Adrenal gland (tissue), 12 donors: ENCODE results near the gene PRKAB2. TPM values are rescaled to one million over a fixed set of nuclear protein-coding genes. Genes with fewer than 3 reads are reported as not detected.

Source experiments
- DNase-seq, 7 donors: peaks; one replicate each; pipeline ENCODE4 v3.0.0-alpha.2; 2019 to 2020
- H3K27ac ChIP-seq, 5 donors: fragments of 200-600 bp; sonication (generic) in 4 of 5; 1 replicate in 3 of 5; 2 replicates in 2 of 5; pipeline versions ENCODE4 v1.5.1 to v1.8.0; 2016 to 2020; ENCODE audit warnings: mild to moderate bottlenecking in 1 of 5
- H3K27me3 ChIP-seq: fragments of 200-600 bp; 2 replicates; pipeline ENCODE4 v1.8.0; 2021
- H3K36me3 ChIP-seq, 2 donors: fragments of 200-600 bp; replicated peaks in 1 of 2; 1 replicate in 1 of 2; 2 replicates in 1 of 2; pipeline versions ENCODE4 v1.5.1 to v1.8.0; 2018 to 2022
- H3K4me1 ChIP-seq, 2 donors: fragments of 200-600 bp; replicated peaks in 1 of 2; 1 replicate in 1 of 2; 2 replicates in 1 of 2; pipeline versions ENCODE4 v1.5.1 to v1.8.0; 2018 to 2021
- H3K4me3 ChIP-seq, 4 donors: fragments of 200-600 bp; sonication (generic) in 3 of 4; one replicate each; pipeline ENCODE4 v1.5.1; 2016 to 2018
- H3K9me3 ChIP-seq, 3 donors: fragments of 200-600 bp; sonication (generic) in 1 of 3; replicated peaks in 1 of 3; 1 replicate in 2 of 3; 2 replicates in 1 of 3; pipeline versions ENCODE4 v1.5.1 to v1.8.0; 2016 to 2021
- CTCF ChIP-seq, 6 experiments: fragments of 450-650 bp in 4 of 6; fragments of 200-600 bp in 2 of 6; sonication (generic) in 1 of 6; IDR thresholded peaks; 1 replicate in 5 of 6; 2 replicates in 1 of 6; pipeline versions ENCODE4 v1.5.1 to v1.8.0; 2016 to 2021; ENCODE audit warnings: antibody characterized with exemption in 6 of 6, mild to moderate bottlenecking in 2 of 6, moderate library complexity in 1 of 6
- POLR2A ChIP-seq, 2 donors: fragments of 450-650 bp; IDR thresholded peaks; one replicate each; pipeline ENCODE4 v1.6.1; 2017; ENCODE audit warnings: antibody characterized with exemption in 2 of 2, mild to moderate bottlenecking in 2 of 2, moderate library complexity in 1 of 2
- WGBS, 4 donors: extraction: QIAGEN DNeasy Blood & Tissue Kit in 2 of 4; methylation state at CpG; one replicate each; pipeline versions ENCODE4 v1.1.5 to v1.1.7; 2013 to 2017; 5-methylcytosine and 5-hydroxymethylcytosine counted together
- intact Hi-C, 2 donors: fragments of 100-400 bp; cut with DNase I; formaldehyde crosslinking; loops; one replicate each; pipeline versions ENCODE4 v1.14.1 to v1.15.0; 2022 to 2023
- polyA plus RNA-seq, 3 donors: library from polyadenylated mRNA; stranded (reverse); fragments of 200-250 nt in 2 of 3; fragments of 350-450 nt in 1 of 3; fragmentation: Illumina TruSeq in 1 of 3; extraction: RNeasy Lipid Tissue Mini Kit (QIAGEN cat#74804) in 1 of 3; gene quantifications; one replicate each; pipeline ENCODE4 v1.2.3, GENCODE V29; 2013 to 2014
- total RNA-seq, 9 donors: library from RNA; depleted of rRNA in 4 of 9; stranded (reverse); fragments of >200 nt in 4 of 9; fragments of 120-200 nt in 1 of 9; fragmentation: NEBNext Ultra II Directional in 1 of 9; extraction: Animal tissue kit (Norgen Biotek cat#: 25700) in 1 of 9; gene quantifications; one replicate each; pipeline versions ENCODE4 v1.1.0 to v1.2.4, GENCODE V29; 2013 to 2023
- donor health status: healthy with polysubstance abuse.
- donor health status: Bipolar disorder and iron deficiency.
- donor health status: DM: yes; HTN: yes; CAD: no.
- donor health status: DM: no; HTN: no; CAD: no.
- donor health status: DM: no; HTN: no; CAD: no.
- donor health status: DM: yes; HTN: yes; CAD: no.

The PRKAB2 gene
- total and polyA plus RNA-seq, 12 donors, result 4.3 to 53.8 (median 14.4) TPM

GRCh38 chr1:147216124-147216523 is 43.9 kb upstream of the PRKAB2 start:
- TF ChIP-seq POLR2A (IDR thresholded peaks at IDR 0.05), result no peak
- TF ChIP-seq CTCF (IDR thresholded peaks at IDR 0.05), result no peak
- intact Hi-C loops, result no loop called here
- 75 to 95% (median 88%) methylated on average over 3 of the region's 3 CpGs for WGBS, 4 donors

GRCh38 chr1:147215540-147215916 is 43.3 kb upstream of the PRKAB2 start:
- H3K4me1 ChIP-seq, result no peaks in the 10 kb centered on the region
- H3K4me3 ChIP-seq, result no peak overlapping the region
- no peaks in the 10 kb centered on the region for H3K36me3 ChIP-seq
- H3K9me3 ChIP-seq, result no peaks in the 10 kb centered on the region
- DNase-seq, result no peak
- 26 to 43% (median 36%) methylated on average over 2 of the region's 2 CpGs for WGBS, 4 donors
- no peak overlapping the region for H3K27ac ChIP-seq
- intact Hi-C loops, result no loop called here
- no peak for TF ChIP-seq CTCF (IDR thresholded peaks at IDR 0.05)
- TF ChIP-seq POLR2A (IDR thresholded peaks at IDR 0.05), result no peak
- H3K27me3 ChIP-seq, result no peaks in the 10 kb centered on the region

More at GRCh38 chr1:147216124-147216523, 43.9 kb upstream of the PRKAB2 start:
- Histone ChIP-seq H3K36me3 (no peaks in the 10 kb centered on the region), H3K4me1 (no peaks in the 10 kb centered on the region), H3K27me3 (no peaks in the 10 kb centered on the region), H3K4me3 (no peak overlapping the region), H3K27ac (no peak overlapping the region), H3K9me3 (no peaks in the 10 kb centered on the region)
- DNase-seq, result no peak

- H3K27ac ChIP-seq, result no peak overlapping the region
- TF ChIP-seq POLR2A (IDR thresholded peaks at IDR 0.05) (no peak), CTCF (IDR thresholded peaks at IDR 0.05) (no peak)
- no peaks in the 10 kb centered on the region for H3K36me3 ChIP-seq
- no peak overlapping the region for H3K4me3 ChIP-seq
- DNase-seq, result no peak
- H3K27me3 ChIP-seq, result no peaks in the 10 kb centered on the region
- H3K9me3 ChIP-seq, result no peaks in the 10 kb centered on the region
- no peaks in the 10 kb centered on the region for H3K4me1 ChIP-seq
- intact Hi-C loops, result no loop called here
Measured at GRCh38 chr1:147214842-147215539, 42.7 kb upstream of the PRKAB2 start.

GRCh38 chr1:147214325-147214724 is 42.1 kb upstream of the PRKAB2 start:
- 83 to 90% (median 88%) methylated on average over 7 of the region's 7 CpGs for WGBS, 4 donors
- no peak for DNase-seq

More at GRCh38 chr1:147214325-147214724, 42.1 kb upstream of the PRKAB2 start:
- Histone ChIP-seq H3K36me3 (no peaks in the 10 kb centered on the region), H3K4me1 (no peaks in the 10 kb centered on the region), H3K4me3 (no peak overlapping the region), H3K9me3 (no peaks in the 10 kb centered on the region), H3K27ac (no peak overlapping the region), H3K27me3 (no peaks in the 10 kb centered on the region)
- TF ChIP-seq CTCF (IDR thresholded peaks at IDR 0.05) (no peak), POLR2A (IDR thresholded peaks at IDR 0.05) (no peak)
- intact Hi-C loops, result no loop called here
